Lung (tissue), 10 donors: ENCODE measurements around the gene CKMT1B. TPM values are rescaled to one million over a fixed set of nuclear protein-coding genes. Genes with fewer than 3 reads are reported as not detected.
"Not testable (repeated sequence)": the region's sequence is repeated elsewhere in the genome, so short reads cannot be mapped to it uniquely, and the experiment has no call there.

Experiments
- ATAC-seq: fragments of 200-7000 bp; cut with Tn5 transposase; one replicate; pipeline ENCODE4 v1.9.1; 2020; ENCODE audit warnings: moderate number of reproducible peaks; ENCODE audit not compliant: insufficient read depth, low FRiP score
- DNase-seq, 3 donors: peaks; one replicate each; pipeline ENCODE4 v3.0.0-alpha.2; 2013 to 2017
- H3K27ac ChIP-seq, 2 donors: one replicate each; pipeline ENCODE4 v1.5.1; 2013; ENCODE audit warnings: mild to moderate bottlenecking in 2 of 2, moderate library complexity in 2 of 2, control low read depth in 1 of 2, inconsistent platforms in 1 of 2, low read depth in 1 of 2, low read length in 1 of 2
- H3K27me3 ChIP-seq, 3 donors: one replicate each; pipeline ENCODE4 v1.5.1; 2013; ENCODE audit warnings: low read length in 2 of 3; ENCODE audit not compliant: control insufficient read depth in 3 of 3, insufficient read depth in 3 of 3
- H3K36me3 ChIP-seq, 4 donors: one replicate each; pipeline ENCODE4 v1.5.1; 2013; ENCODE audit warnings: low read length in 4 of 4, mild to moderate bottlenecking in 1 of 4, moderate library complexity in 1 of 4; ENCODE audit not compliant: control insufficient read depth in 4 of 4, insufficient read depth in 4 of 4
- H3K4me1 ChIP-seq, 5 donors: one replicate each; pipeline ENCODE4 v1.5.1; 2013; ENCODE audit warnings: low read length in 5 of 5, mild to moderate bottlenecking in 2 of 5, moderate library complexity in 1 of 5; ENCODE audit not compliant: control insufficient read depth in 5 of 5, insufficient read depth in 5 of 5
- H3K4me3 ChIP-seq: one replicate; pipeline ENCODE4 v1.5.1; 2013; ENCODE audit warnings: mild to moderate bottlenecking, control low read depth, moderate library complexity
- H3K9ac ChIP-seq, 2 donors: one replicate each; pipeline ENCODE4 v1.5.1; 2013; ENCODE audit warnings: low read length in 2 of 2, control low read depth in 1 of 2; ENCODE audit not compliant: insufficient read depth in 1 of 2
- H3K9me3 ChIP-seq, 4 donors: one replicate each; pipeline ENCODE4 v1.5.1; 2013; ENCODE audit warnings: low read length in 3 of 4, mild to moderate bottlenecking in 1 of 4, moderate library complexity in 1 of 4; ENCODE audit not compliant: control insufficient read depth in 4 of 4, insufficient read depth in 3 of 4
- WGBS, 2 donors: extraction: QIAGEN DNeasy Blood & Tissue Kit; methylation state at CpG; one replicate each; pipeline ENCODE4 v1.1.7; 2013; 5-methylcytosine and 5-hydroxymethylcytosine counted together
- polyA plus RNA-seq, 2 donors: library from polyadenylated mRNA; stranded (reverse); fragments of 200-250 nt; gene quantifications; one replicate each; pipeline ENCODE4 v1.2.1, GENCODE V29; 2013
- total RNA-seq, 2 donors: library from RNA; depleted of rRNA in 1 of 2; stranded (reverse); fragments of >200 nt in 1 of 2; gene quantifications; one replicate each; pipeline ENCODE4 v1.2.1, GENCODE V29; 2014 to 2021
- donor health status: Bipolar disorder and iron deficiency.
- donor health status: healthy.
- donor health status: DM: yes; HTN: yes; CAD: no.

CKMT1B gene
- total and polyA plus RNA-seq, 4 donors = 2.6 to 6.9 (median 4.2) TPM; not detected in 1

- ATAC-seq, H3K9me3 ChIP-seq, H3K27me3 ChIP-seq, H3K4me1 ChIP-seq, H3K27ac ChIP-seq, H3K4me3 ChIP-seq, H3K36me3 ChIP-seq, DNase-seq, H3K9ac ChIP-seq: not testable (repeated sequence)
- no CpG with 5 or more reads among the region's 1 CpG for whole genome bisulfite sequencing, 2 donors
Measured at GRCh38 chr15:43574607-43575006, 19.2 kb upstream of the CKMT1B start.

GRCh38 chr15:43589778-43590466 lies 3.9 kb upstream of the CKMT1B start, which contains the start of gene PPIP5K1:
PPIP5K1 (minus strand) TSS chr15:43590208; CDS start chr15:43584504, 5,704 bp downstream.
- not testable (repeated sequence) for H3K4me1 ChIP-seq, DNase-seq, H3K36me3 ChIP-seq, H3K9me3 ChIP-seq, H3K4me3 ChIP-seq, H3K27me3 ChIP-seq, H3K27ac ChIP-seq, H3K9ac ChIP-seq
- no CpG with 5 or more reads among the region's 54 CpGs for WGBS, 2 donors
- ATAC-seq = peak; percentile 99

- not testable (repeated sequence) for H3K9ac ChIP-seq, H3K4me1 ChIP-seq, H3K27ac ChIP-seq, H3K4me3 ChIP-seq, H3K27me3 ChIP-seq, H3K36me3 ChIP-seq, ATAC-seq, H3K9me3 ChIP-seq, DNase-seq
- 24 to 25% methylated on average over 4 of the region's 8 CpGs for WGBS, 2 donors
Measured at GRCh38 chr15:43592841-43593240, 986 bp upstream of the CKMT1B start.

DNA sequence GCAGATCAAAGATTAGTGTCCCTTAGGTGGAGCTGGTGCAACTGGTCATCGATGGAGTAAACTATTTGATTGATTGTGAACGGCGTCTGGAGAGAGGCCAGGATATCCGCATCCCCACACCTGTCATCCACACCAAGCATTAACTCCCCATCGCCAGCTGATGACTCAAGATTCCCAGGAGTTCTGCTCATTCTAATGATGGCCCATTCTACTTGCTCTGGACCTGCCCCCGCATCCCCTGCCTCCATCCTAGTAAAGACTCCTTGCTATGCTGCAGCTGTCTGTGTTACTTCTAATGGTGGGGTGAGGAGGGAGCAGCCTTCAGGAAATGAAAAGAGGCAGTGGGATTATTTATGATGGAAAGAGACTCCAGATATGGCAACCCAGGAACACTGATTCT lies 5.3 kb downstream of the CKMT1B start:
- not testable (repeated sequence) for ATAC-seq, H3K4me3 ChIP-seq, H3K9ac ChIP-seq, H3K36me3 ChIP-seq, H3K4me1 ChIP-seq, H3K9me3 ChIP-seq, H3K27me3 ChIP-seq, H3K27ac ChIP-seq, DNase-seq
- WGBS, 2 donors = 78 to 85% methylated on average over 6 of the region's 6 CpGs

DNA sequence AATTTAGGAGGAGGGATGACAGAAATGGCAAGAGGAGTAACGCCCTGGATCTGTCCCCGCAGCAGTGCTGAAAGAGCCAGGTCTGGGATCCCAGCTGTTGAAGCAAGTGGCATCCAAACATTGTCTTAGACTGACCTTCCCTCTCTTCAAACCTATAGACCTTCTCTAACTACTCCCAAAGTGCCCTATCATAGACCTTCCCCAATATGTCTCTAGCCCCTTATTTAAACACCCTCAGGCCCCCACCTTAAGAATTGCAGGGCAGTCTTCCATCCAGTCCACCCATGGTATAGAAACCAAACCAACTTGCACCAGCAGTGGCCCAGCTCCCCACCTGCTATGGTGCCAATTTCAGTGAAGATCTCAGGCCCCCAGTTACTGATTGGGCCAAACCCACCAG lies 6.4 kb downstream of the CKMT1B start:
- H3K27ac ChIP-seq, H3K9me3 ChIP-seq, H3K27me3 ChIP-seq, DNase-seq, H3K9ac ChIP-seq, H3K4me1 ChIP-seq, ATAC-seq, H3K36me3 ChIP-seq, H3K4me3 ChIP-seq: not testable (repeated sequence)
- WGBS, 2 donors = no CpG with 5 or more reads among the region's 2 CpGs

- DNase-seq, H3K4me3 ChIP-seq, H3K9me3 ChIP-seq, H3K4me1 ChIP-seq, H3K36me3 ChIP-seq, ATAC-seq, H3K27ac ChIP-seq, H3K27me3 ChIP-seq, H3K9ac ChIP-seq: not testable (repeated sequence)
- 92 to 95% methylated on average over 6 of the region's 6 CpGs for WGBS, 2 donors
Measured at GRCh38 chr15:43602233-43602632, 8.4 kb downstream of the CKMT1B start.

DNA sequence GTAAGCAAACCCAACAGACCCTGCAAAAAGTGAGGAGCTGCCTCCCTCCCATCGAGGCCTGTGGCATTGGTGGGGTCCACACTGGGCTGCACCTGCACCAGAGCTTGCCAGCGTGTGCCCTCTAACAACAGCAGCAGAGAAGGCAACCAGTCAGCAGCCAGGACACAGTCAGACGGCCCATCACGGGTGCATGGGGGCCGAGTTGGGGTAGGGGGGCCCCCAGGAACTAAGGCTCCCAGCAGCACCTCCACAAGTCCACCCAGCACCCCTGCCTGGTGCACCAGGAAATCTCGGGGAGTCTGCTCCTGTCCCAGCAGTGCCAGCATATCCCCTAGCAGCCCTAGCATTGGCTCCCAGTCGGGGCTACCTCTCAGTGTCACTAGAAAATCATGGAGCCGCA lies 23.9 kb downstream of the CKMT1B start:
- not testable (repeated sequence) for H3K9me3 ChIP-seq, H3K9ac ChIP-seq, H3K4me1 ChIP-seq, H3K27ac ChIP-seq, DNase-seq, ATAC-seq, H3K36me3 ChIP-seq, H3K27me3 ChIP-seq, H3K4me3 ChIP-seq
- 65 to 70% methylated on average over 3 to 4 of the region's 8 CpGs for WGBS, 2 donors

GRCh38 chr15:43618700-43619099 lies 24.9 kb downstream of the CKMT1B start, which contains the start of gene STRC:
STRC (minus strand) TSS chr15:43618800; CDS start chr15:43618722, 78 bp downstream.
- ATAC-seq, H3K9me3 ChIP-seq: not testable (repeated sequence)

More at GRCh38 chr15:43618700-43619099, 24.9 kb downstream of the CKMT1B start, which contains the start of gene STRC:
- H3K4me3 ChIP-seq, H3K27ac ChIP-seq, H3K27me3 ChIP-seq, H3K4me1 ChIP-seq, DNase-seq, H3K36me3 ChIP-seq, H3K9ac ChIP-seq: not testable (repeated sequence)
- WGBS, 2 donors = no CpG with 5 or more reads among the region's 2 CpGs
